T-helper 2 cell treated with Interferon-gamma antibody and Interleukin-4, amounts not matched to agents 100 ng/mL and 5 ng/mL, for 36 hours (primary cell): ENCODE measurements around the gene SART3. TPM values are rescaled to one million over a fixed set of nuclear protein-coding genes. Genes with fewer than 3 reads are reported as not detected.

ENCODE experiments used
- intact Hi-C: fragments of 100-400 bp; cut with micrococcal nuclease; formaldehyde crosslinking; loops from one replicate; pipeline ENCODE4 v1.15.1; 2023
- total RNA-seq: library from RNA; stranded (reverse); gene quantifications from 2 replicates; pipeline ENCODE4 v1.2.3, GENCODE V29; 2022

SART3 gene
- total RNA-seq: 78.3 and 84.4 TPM in 2 replicates

DNA sequence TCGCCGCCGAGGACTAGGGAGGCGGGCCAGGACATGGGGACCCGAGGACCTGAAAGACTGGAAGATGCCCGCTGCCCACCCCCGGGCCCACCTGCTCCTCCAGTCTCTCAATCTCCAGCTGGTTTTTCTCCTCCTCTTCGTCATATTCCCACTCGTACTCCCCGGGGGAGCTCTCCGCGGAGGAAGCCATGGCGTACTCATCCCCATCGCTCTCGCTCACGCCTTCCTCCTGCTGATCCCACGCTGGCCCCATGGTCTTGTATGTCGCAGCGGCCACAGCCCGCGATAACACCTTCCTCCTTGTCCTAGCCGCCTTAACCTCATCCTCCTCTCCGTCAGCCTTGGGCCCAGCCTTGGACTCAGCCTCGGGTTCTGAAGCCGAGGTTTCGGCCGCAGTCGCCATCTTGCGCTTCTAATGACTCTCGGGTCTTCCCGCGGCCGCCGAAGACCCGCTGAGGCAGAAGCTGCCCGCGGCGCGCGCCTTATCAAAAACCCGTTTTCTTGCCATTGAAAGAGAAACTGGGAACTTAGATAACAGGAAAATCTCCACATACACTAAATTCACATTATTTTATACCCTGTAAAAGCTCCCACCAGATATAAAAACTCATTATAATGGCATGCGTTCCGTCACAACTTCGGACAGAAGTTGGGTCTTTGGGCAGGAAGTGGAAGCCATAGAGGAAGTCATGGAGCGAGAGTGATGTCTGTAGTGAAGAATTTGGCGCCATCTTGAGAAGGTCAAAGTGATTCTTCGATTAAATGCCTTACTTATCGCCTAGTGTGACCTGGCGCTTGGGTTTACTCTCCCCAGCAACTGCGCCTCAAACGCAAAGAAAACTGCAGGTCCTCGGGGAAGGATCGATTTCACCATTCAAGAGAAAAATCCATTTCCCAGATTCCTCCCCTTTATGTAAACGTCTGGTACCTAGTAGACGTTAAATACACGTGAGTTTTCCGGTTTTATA lies at the start of gene SART3:
Gene SART3, minus strand, starts transcription at position 422 of the 968 bp plus-strand sequence. Its CDS starts 19 bp downstream, at position 403.
- intact Hi-C loops: loop anchor here (1.0 to 10.0 kb wide), 6 partner anchors 46 to 1014 kb away; partner anchors contain the start of genes FICD, MMAB, MVK and PRDM4

- intact Hi-C loops: no loop called here
These were observed 49.4 kb upstream of the SART3 start for GRCh38 chr12:108610336-108610815.

DNA sequence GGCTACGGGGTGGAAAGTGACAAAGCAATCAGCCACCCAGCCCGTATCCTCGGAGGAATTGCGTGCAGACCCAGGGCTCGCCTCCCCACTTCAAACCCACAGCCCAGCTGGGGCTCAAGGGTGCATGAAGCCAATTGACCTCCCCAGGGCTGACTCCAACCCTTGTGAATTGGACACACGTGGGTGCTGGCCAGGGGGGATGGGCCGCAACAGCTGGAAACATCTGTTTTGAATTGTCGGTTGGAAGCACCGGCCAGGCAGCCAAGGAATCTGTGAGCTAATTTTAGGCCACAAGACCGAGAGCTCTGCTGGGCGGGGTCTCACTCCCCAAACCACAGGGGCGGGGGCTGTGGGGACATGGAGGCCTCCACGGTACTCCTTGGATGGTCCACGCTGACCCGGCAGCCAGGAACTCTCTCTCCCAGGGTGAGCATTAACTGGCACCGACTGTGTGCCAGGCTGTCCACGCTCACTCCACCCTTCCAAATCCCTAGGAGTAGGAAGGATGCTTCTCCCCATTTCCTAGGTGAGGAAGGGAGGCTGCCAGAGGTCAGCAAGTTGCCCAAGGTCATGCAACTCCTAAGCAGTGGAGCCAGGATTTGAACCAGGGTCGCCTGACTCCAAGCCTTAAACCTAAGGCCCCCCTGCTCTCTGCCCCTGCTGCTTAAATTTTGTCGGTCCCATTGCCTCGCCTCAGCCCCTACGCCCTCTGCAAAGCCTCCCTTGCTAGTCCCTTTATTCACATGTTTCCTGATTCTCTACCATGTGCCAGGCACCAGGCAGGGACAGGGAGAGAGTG lies 48.8 kb upstream of the SART3 start:
- intact Hi-C loops: no loop called here

GRCh38 chr12:108608616-108609015 lies 47.6 kb upstream of the SART3 start:
- intact Hi-C loops: no loop called here

GRCh38 chr12:108607981-108608600 lies 47.1 kb upstream of the SART3 start:
- intact Hi-C loops: no loop called here

GRCh38 chr12:108606492-108606891 lies 45.5 kb upstream of the SART3 start:
- intact Hi-C loops: no loop called here

DNA sequence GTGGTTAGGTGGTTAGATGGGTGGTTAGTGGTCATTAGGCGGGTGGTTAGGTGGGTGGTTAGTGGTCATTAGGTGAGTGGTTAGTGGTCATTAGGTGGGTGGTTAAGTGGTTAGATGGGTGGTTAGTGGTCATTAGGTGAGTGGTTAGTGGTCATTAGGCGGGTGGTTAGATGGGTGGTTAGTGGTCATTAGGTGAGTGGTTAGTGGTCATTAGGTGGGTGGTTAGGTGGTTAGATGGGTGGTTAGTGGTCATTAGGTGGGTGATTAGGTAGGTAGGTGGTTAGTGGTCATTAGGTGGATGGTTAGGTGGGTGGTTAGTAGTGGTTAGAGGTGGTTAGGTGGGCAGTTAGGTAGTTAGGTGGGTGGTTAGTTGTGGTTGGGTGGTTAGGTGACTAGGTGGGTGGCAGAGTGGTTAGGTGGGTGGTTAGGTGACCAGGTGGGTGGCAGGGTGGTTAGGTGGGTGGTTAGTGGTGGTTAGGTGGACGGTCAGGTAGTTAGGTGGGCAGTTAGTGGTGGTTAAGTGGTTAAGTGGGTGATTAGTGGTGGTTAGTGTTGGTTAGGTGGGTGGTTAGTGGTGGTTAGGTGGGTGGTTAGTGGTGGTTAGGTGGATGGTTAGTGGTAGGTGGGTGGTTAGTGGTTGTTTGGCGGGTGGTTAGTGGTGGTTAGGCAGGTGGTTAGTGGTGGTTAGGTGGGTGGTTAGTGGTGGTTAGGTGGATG lies 44.9 kb upstream of the SART3 start:
- intact Hi-C loops: no loop called here

GRCh38 chr12:108605000-108605689 lies 44.2 kb upstream of the SART3 start:
- intact Hi-C loops: no loop called here

DNA sequence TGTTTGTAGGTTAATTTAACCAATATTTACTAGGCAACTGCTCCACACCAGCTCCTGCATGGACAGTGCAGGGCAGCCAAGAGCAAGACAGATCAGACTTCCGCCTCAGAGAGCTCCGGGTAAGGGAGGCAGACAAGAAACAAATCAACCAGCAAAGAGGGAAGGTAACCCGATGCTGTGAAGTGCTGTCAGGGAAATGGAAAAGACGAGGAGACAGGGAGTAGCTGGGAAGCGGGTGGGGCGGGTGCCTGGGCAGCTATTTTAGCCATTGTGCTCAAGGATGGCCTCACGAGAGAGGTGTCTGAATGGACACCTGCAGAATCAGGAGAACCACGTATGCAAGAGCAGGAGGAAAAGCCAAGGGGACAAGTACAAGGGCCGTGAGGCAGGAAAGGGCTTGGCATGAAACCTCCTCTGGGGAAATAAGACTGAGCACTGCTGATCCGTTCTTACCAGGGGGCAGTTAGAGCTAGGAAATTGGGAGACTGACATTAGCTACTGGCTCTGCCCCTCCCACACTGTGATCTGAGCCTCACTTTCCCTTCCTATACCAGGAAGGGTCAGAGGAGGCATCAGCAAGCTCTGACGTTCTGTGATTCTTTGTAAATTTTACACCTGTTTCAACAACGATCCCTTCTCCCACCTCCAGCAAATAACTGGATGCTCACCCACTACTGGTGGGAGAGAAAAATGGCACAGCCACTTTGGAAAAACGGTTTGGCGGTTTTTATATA lies 43.4 kb upstream of the SART3 start:
- intact Hi-C loops: no loop called here

DNA sequence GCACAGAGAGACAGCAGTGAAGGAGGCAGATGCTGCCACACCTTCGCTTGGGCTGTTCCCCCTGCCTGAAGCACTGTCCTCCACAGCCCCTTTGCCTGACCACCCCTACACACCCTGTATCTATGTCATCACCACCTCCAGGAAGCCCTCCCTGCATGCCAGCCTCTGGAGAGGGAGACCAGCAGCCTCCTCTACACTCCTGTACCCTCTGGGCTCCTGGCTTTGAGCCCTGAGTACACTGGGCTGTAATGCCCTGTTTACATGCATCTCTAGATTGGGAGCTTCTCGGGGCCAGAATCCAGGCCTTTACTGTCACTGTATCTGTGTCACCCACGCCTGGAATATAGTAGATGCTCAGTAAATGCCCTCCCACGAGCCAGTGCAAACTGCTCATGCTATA lies 42.8 kb upstream of the SART3 start:
- intact Hi-C loops: no loop called here

DNA sequence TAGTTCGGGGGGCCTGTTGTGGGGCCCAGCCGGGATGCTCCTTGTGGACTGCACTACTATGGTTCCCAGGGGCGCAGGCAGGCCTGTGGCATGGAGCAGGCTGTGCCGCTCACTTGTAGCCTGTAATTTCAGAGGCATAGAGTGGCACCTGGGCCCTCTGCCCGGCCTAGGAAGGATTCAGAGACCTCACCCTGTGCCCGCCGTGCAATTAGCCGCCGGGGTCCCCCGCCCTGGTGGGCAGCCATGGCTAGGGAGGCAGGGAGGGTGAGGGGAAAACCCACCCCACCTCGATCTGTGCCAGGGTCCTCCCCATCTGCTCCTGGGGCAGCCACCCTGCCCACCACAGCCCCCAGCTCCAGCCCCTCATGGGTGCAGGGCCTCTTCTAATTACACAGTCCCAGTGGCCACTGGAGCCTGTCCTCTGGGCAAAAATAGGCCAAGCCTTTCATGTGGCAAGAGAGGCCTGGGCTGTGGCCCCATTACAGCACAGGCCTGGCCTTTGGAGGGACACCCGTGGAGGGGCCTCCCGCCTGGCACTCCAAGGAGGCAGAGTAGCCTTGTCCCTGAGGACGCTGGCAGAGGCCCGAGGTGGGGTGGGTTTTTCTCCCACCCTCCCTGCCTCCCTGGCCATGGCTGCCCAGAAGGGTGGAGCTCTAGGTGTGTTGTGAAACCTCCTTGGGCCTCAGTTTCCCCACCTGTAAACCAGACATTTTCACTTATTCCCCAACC lies 42.2 kb upstream of the SART3 start:
- intact Hi-C loops: no loop called here

GRCh38 chr12:108602209-108602705 lies 41.3 kb upstream of the SART3 start:
- intact Hi-C loops: no loop called here

- intact Hi-C loops: no loop called here
These were observed 39.7 kb upstream of the SART3 start for GRCh38 chr12:108600702-108601007.

DNA sequence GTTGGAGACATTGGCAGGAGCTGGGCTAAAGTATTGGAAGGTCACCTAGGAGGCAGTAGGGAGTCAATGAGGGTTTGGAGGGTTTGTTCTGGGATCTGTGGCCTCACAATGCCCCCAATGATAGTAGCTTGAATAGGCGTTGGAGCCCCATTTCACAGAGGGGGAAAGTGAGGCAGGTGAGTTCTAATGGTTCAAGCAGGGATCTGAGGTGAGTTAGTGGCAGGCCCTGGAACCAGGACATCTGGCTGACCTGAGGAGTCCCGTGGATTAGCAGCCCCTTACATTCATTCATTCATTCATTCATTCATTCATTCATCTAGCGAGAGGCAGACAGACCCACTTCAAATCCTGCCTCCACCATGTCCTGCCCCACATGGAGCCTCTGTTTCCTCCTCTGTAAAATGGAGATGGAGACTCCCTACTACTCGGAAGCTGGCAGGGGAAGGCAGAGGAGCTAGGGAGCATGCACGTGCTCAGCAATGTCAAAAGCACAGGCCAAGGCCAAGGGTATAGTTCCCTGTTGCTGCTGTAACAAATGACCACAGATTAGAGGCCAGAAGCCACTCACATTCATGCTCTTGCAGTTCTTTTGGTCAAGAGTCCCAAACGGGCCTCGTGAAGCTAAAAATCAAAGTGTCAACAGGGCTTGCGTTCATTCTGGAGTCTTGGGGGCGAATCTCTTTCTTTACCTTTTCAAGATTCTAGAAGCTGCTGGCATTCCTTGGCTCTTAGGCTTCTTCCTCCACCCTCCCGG lies 39.2 kb upstream of the SART3 start:
- intact Hi-C loops: no loop called here

DNA sequence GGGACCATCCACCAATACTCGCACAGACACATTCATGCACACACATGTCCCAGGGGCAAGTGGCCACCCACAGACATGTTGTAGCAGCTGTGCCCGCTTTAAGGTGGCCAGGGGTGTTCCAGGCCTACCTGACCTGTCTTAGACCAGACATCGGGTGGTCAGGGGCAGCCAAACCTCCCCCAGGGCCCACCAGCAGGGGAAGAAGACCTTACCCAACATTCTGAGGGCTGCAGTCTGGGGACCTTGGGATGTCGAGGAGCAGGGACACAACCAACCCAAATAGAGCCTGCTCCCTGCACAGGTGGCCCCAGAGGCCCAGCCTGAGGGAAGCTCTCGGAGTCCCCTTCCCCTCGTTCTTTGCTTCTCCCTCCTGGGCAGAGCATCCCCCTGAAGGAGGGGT lies 38.6 kb upstream of the SART3 start:
- intact Hi-C loops: no loop called here

- intact Hi-C loops: no loop called here
These were observed 37.7 kb upstream of the SART3 start for GRCh38 chr12:108598553-108599250.
